GM23338 (cell line): ENCODE results near the gene GALE.

ENCODE experiments used
- CREB1 ChIP-seq: fragments of 250-450 bp; sonication (Bioruptor Pico); IDR thresholded peaks from 2 replicates; pipeline ENCODE4 v1.5.0; 2020; ENCODE audit warnings: low read depth, mild to moderate bottlenecking, moderate library complexity
- CTCF ChIP-seq, 2 experiments: fragments of 200-600 bp in 1 of 2; sonication (generic) in 1 of 2; conservative IDR thresholded peaks; 2 replicates each; pipeline versions ENCODE4 v1.5.1 to v1.6.1; 2016 to 2017; ENCODE audit warnings: antibody characterized with exemption in 2 of 2, low read depth in 2 of 2, mild to moderate bottlenecking in 2 of 2, moderate library complexity in 1 of 2
- EZH2 ChIP-seq: fragments of 200-600 bp; sonication (generic); IDR thresholded peaks from one replicate; pipeline ENCODE4 v1.8.0; 2017; ENCODE audit warnings: antibody characterized with exemption, mild to moderate bottlenecking, low read depth; ENCODE audit not compliant: unreplicated experiment
- EZH2phosphoT487 ChIP-seq: fragments of 200-600 bp; sonication (generic); IDR thresholded peaks from one replicate; pipeline ENCODE4 v1.8.1; 2018; ENCODE audit warnings: antibody characterized with exemption; ENCODE audit not compliant: unreplicated experiment
- JUNB ChIP-seq: IDR thresholded peaks from one replicate; pipeline ENCODE4 v1.6.1; 2016; ENCODE audit warnings: antibody characterized with exemption; ENCODE audit not compliant: unreplicated experiment
- NANOG ChIP-seq: IDR thresholded peaks from 2 replicates; pipeline ENCODE4 v1.6.1; 2016; ENCODE audit warnings: antibody characterized with exemption, borderline replicate concordance
- POLR2AphosphoS5 ChIP-seq: IDR thresholded peaks from 2 replicates; pipeline ENCODE4 v1.6.1; 2016; ENCODE audit warnings: antibody characterized with exemption, low read depth
- REST ChIP-seq: IDR thresholded peaks from one replicate; pipeline ENCODE4 v1.6.1; 2018; ENCODE audit warnings: antibody characterized with exemption; ENCODE audit not compliant: unreplicated experiment
- STAT1 ChIP-seq: IDR thresholded peaks from one replicate; pipeline ENCODE4 v1.6.1; 2016; ENCODE audit warnings: antibody characterized with exemption; ENCODE audit not compliant: unreplicated experiment
- ZNF114 ChIP-seq: fragments of 250-450 bp; sonication (Bioruptor Pico); IDR thresholded peaks from 2 replicates; pipeline ENCODE4 v1.5.0; 2020; ENCODE audit warnings: mild to moderate bottlenecking, moderate library complexity
- ZNF331 ChIP-seq: fragments of 250-450 bp; sonication (Bioruptor Pico); IDR thresholded peaks from 2 replicates; pipeline ENCODE4 v1.5.0; 2020; ENCODE audit warnings: low read depth, mild to moderate bottlenecking, moderate library complexity
- ZNF462 ChIP-seq: fragments of 250-450 bp; sonication (Bioruptor Pico); IDR thresholded peaks from 2 replicates; pipeline ENCODE4 v1.5.0; 2020; ENCODE audit warnings: mild to moderate bottlenecking, moderate library complexity
- TF ChIP-seq, protein P1 (sequence below): IDR thresholded peaks from 2 replicates; pipeline ENCODE4 v1.6.1; 2016; ENCODE audit warnings: antibody characterized with exemption

DNA sequence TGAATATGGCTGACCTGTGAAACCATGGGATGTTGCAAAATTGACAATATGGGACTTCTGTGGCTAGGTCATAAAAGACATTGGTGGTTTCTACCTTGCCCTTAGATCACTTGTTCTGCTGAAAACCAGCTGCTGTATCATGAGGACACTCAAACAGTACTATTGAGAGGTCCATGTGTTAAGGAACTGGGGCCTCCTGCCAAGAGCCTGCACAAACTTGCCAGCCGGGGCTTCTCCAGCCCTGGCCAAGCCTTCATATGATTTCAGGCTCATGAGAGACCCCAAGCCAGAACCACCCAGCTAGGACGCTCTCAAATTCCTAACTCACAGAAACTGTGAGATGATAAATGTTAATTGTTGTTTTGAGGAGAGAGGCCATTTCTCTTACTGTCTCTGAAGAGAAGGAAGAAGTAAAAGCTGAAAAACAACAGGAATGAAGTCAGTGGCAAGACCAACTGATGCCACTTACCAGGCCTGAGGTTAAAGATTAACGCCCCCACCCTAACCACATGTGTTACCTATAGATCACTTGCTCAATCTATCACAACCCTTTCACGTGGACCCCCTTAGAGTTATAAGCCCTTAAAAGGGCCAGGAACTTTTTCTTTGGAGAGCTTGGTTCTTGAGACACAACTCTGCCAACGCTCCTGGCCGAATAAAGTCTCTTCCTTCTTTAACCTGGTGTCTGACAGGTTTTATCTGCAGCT is 26.2 kb downstream of the GALE start:
- TF ChIP-seq CTCF (conservative IDR thresholded peaks at IDR 0.05; ENCODE audit: low read depth in 2 of 2): no peak
- no peak for TF ChIP-seq POLR2AphosphoS5
- no peak for TF ChIP-seq CREB1 (CRISPR knock-in tag)
- TF ChIP-seq, protein P1, sequence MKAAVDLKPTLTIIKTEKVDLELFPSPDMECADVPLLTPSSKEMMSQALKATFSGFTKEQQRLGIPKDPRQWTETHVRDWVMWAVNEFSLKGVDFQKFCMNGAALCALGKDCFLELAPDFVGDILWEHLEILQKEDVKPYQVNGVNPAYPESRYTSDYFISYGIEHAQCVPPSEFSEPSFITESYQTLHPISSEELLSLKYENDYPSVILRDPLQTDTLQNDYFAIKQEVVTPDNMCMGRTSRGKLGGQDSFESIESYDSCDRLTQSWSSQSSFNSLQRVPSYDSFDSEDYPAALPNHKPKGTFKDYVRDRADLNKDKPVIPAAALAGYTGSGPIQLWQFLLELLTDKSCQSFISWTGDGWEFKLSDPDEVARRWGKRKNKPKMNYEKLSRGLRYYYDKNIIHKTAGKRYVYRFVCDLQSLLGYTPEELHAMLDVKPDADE: no peak
- no peak for TF ChIP-seq EZH2
- no peak for TF ChIP-seq JUNB
- no peak for TF ChIP-seq EZH2phosphoT487
- no peak for TF ChIP-seq REST
- no peak for TF ChIP-seq ZNF462 (CRISPR knock-in tag)
- no peak for TF ChIP-seq STAT1
- no peak for TF ChIP-seq ZNF331
- TF ChIP-seq ZNF114: no peak
- no peak for TF ChIP-seq NANOG
